ENCODE data around the gene NPY4R2. TPM values are rescaled to one million over a fixed set of nuclear protein-coding genes. Genes with fewer than 3 reads are reported as not detected.

The NPY4R2 gene
- 11.9 to 38.3 TPM (median 28.0 TPM) in 5 replicates for total RNA-seq (2022; extraction: Qiagen RNA extraction; ENCODE audit: low read depth)

DNA sequence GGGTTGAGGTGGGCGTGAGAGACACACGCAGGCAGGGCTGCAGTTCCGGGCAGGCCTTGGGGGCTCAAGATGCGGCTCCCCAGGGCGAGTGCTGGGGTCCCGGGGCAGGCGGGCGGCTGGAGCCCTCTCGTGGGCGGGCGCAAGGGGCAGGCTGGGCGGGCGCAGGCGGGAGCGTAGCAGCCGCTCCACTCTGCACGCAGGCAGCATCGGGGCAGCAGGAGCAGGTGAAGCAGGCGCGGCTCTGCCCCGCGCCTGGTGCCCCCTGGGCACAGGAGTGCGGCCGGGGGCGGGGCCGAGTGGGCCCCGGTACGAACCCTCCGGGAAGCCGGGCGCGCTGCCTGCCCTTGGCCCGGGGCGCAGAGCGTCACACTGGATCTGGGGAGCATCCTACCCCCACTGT is at the start of gene NPY4R2:
Gene NPY4R2, plus strand, starts transcription at position 188 of the 400 bp plus-strand sequence. CDS start 3,326 bp downstream, outside the sequence.

Other genes starting within 250 kb of the NPY4R2 start
- 2.6 to 5.2 TPM (median 3.0 TPM) in 5 replicates for gene SYT15B, start 155.1 kb upstream of the NPY4R2 start, total RNA-seq (2022; extraction: Qiagen RNA extraction; ENCODE audit: low read depth)
- 1.5 to 4.0 TPM (median 2.4 TPM) in 3 of 5 replicates, not detected in the others for gene FAM25C, start 81.1 kb downstream of the NPY4R2 start, total RNA-seq (2022; extraction: Qiagen RNA extraction; ENCODE audit: low read depth)

Measured in A549 treated with ZK216348 at 1 μM for 4 hours (cell line).